Tibial nerve (tissue), 4 donors: ENCODE data around the gene CPEB3. TPM values are rescaled to one million over a fixed set of nuclear protein-coding genes. Genes with fewer than 3 reads are reported as not detected.

Experiments
- DNase-seq, 2 donors: peaks; one replicate each; pipeline ENCODE4 v3.0.0-alpha.2; 2019; ENCODE audit warnings: low spot score in 2 of 2
- H3K27ac ChIP-seq, 4 donors: fragments of 200-600 bp; sonication (generic) in 3 of 4; one replicate each; pipeline ENCODE4 v1.5.1; 2017 to 2019; ENCODE audit warnings: mild to moderate bottlenecking in 1 of 4
- H3K27me3 ChIP-seq, 2 donors: fragments of 200-600 bp; sonication (generic) in 1 of 2; one replicate each; pipeline versions ENCODE4 v1.5.1 to v1.6.0; 2017 to 2019
- H3K36me3 ChIP-seq, 3 donors: fragments of 200-600 bp; sonication (generic); one replicate each; pipeline ENCODE4 v1.5.1; 2018 to 2019
- H3K4me1 ChIP-seq, 4 donors: fragments of 200-600 bp; sonication (generic) in 3 of 4; one replicate each; pipeline ENCODE4 v1.5.1; 2017 to 2019
- H3K4me3 ChIP-seq, 4 donors: fragments of 200-600 bp; sonication (generic) in 3 of 4; one replicate each; pipeline ENCODE4 v1.5.1; 2017 to 2019; ENCODE audit warnings: mild to moderate bottlenecking in 1 of 4, moderate library complexity in 1 of 4
- H3K9me3 ChIP-seq, 4 donors: fragments of 200-600 bp; sonication (generic) in 3 of 4; one replicate each; pipeline ENCODE4 v1.5.1; 2017 to 2019
- CTCF ChIP-seq, 5 experiments: fragments of 200-600 bp in 3 of 5; fragments of 450-650 bp in 2 of 5; sonication (generic) in 3 of 5; IDR thresholded peaks; one replicate each; pipeline ENCODE4 v1.5.1; 2016 to 2019; ENCODE audit warnings: antibody characterized with exemption in 5 of 5, mild to moderate bottlenecking in 3 of 5, moderate library complexity in 2 of 5
- EP300 ChIP-seq, 2 donors: sonication (generic); formaldehyde crosslinking; IDR thresholded peaks; one replicate each; pipeline ENCODE4 v1.6.1; 2017; ENCODE audit warnings: antibody characterized with exemption in 2 of 2, mild to moderate bottlenecking in 1 of 2
- POLR2A ChIP-seq, 2 donors: fragments of 450-650 bp; IDR thresholded peaks; one replicate each; pipeline ENCODE4 v1.6.1; 2017; ENCODE audit warnings: antibody characterized with exemption in 2 of 2, mild to moderate bottlenecking in 2 of 2, moderate library complexity in 2 of 2
- WGBS, 2 donors: methylation state at CpG; one replicate each; pipeline ENCODE4 v1.1.5; 2018; 5-methylcytosine and 5-hydroxymethylcytosine counted together
- total RNA-seq, 4 donors: library from RNA; depleted of rRNA; stranded (reverse); fragments of >200 nt; gene quantifications; one replicate each; pipeline ENCODE4 v1.1.0, GENCODE V29; 2016

CPEB3 gene
- total RNA-seq, 4 donors from 2014 or later = 6.7 to 11.4 (median 8.8) TPM

DNA sequence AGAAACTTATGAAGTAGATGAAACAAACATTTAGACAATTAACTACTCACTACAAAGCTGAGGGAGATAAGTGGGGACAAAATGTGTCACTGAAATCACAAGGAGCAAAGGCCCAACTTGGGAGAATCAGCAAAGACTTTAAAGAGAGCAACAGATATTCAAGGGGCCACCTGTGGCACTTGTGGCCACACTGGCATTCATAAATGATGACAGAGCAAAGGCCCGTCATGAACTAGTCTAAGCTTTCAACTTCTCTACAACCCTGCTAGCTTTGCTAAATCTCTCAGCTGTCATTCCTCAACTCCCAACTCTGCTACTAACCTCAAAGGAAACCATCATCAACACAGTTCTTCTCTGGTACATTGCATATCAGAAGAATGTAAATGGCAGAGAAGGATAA, 178.4 kb downstream of the CPEB3 start:
- TF ChIP-seq POLR2A (IDR thresholded peaks at IDR 0.05) = no peak
- no peak for TF ChIP-seq EP300 (IDR thresholded peaks at IDR 0.05)
- TF ChIP-seq CTCF (IDR thresholded peaks at IDR 0.05) = no peak
- Histone ChIP-seq H3K27ac (no peak overlapping the region), H3K27me3 (no peaks in the 10 kb centered on the region), H3K4me1 (peaks cover 0 to 51% (median 10%) of the 10 kb centered on the region in 4 donors), H3K9me3 (no peaks in the 10 kb centered on the region), H3K36me3 (no peaks in the 10 kb centered on the region), H3K4me3 (no peak overlapping the region)
- no peak for DNase-seq
- 94 to 95% methylated on average over 1 of the region's 1 CpG for WGBS, 2 donors

GRCh38 chr10:92111336-92111939, 179.4 kb downstream of the CPEB3 start:
- no peak for DNase-seq
- Histone ChIP-seq H3K4me3 (no peak overlapping the region), H3K27me3 (no peaks in the 10 kb centered on the region), H3K27ac (no peak overlapping the region), H3K36me3 (no peaks in the 10 kb centered on the region), H3K9me3 (no peaks in the 10 kb centered on the region), H3K4me1 (peaks cover 0 to 57% (median 11%) of the 10 kb centered on the region in 4 donors)
- no peak for TF ChIP-seq EP300 (IDR thresholded peaks at IDR 0.05)
- TF ChIP-seq CTCF (IDR thresholded peaks at IDR 0.05) = no peak
- no peak for TF ChIP-seq POLR2A (IDR thresholded peaks at IDR 0.05)

DNA sequence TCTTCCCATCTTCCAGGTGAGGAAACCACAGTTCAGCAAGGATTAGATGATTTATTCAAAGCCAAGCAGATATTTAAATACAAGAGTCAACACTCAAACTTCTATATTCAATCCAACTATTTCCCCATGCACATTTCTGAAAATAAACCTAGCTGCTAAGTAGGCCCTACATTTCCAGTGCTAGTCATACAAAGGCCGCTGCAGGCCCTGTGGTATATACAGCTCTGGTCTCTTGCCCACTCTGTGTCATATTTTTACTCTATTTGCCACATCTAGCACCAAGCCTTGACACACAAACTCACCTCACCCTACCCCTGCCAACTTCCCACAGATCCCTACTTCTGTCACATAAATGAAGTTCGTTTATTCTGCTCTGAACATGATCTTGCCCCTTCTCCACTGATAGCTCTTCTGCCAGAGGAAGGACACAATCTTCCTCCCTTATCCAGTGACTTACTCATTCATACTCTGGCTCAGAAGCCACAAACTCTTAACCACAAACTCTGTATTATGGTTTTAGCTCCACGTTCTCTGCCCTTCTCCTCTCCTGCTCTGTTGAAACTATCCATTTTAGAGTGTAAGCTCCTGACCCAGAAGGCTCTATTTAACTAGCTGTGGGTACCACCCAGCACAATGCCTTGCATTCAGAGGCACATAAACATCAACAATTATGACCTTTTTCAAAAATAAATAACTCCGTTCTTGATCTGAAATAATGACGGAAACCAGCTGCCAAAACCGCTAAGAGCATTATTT, 180.7 kb downstream of the CPEB3 start:
- DNase-seq = no peak
- TF ChIP-seq EP300 (IDR thresholded peaks at IDR 0.05) = no peak
- no peak for TF ChIP-seq CTCF (IDR thresholded peaks at IDR 0.05)
- TF ChIP-seq POLR2A (IDR thresholded peaks at IDR 0.05) = no peak
- Histone ChIP-seq H3K4me3 (no peak overlapping the region), H3K27ac (peak overlapping the region in 2 of 4 donors; percentile 1 to 38), H3K4me1 (peaks cover 0 to 57% (median 11%) of the 10 kb centered on the region in 4 donors), H3K9me3 (no peaks in the 10 kb centered on the region), H3K27me3 (no peaks in the 10 kb centered on the region), H3K36me3 (no peaks in the 10 kb centered on the region)
- WGBS, 2 donors = 45 to 50% methylated on average over 6 of the region's 6 CpGs

DNA sequence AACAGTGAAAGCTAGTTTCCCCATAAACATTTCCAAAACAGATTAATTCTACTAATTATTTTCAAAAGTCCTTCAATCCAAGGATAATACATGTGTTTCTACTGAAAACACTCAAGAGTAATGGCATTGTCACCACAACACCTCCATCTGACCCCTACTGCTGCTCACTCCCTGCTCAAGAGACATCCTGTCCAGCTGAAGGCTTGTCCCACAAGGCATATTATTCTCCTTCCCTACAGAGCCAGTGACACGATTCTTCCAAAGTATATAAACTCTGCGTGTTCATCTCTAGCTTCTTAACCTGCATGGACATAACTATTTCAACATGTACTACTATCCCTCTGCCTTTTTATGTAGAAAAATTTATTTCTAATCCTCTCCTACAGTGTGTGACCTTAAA, 182.1 kb downstream of the CPEB3 start:
- 69 to 77% methylated on average over 2 of the region's 2 CpGs for WGBS, 2 donors
- Histone ChIP-seq H3K4me1 (peaks cover 0 to 60% (median 11%) of the 10 kb centered on the region in 4 donors), H3K4me3 (no peak overlapping the region), H3K27me3 (no peaks in the 10 kb centered on the region), H3K36me3 (no peaks in the 10 kb centered on the region), H3K9me3 (no peaks in the 10 kb centered on the region), H3K27ac (peak overlapping the region in 1 of 4 donors; percentile 7)
- TF ChIP-seq POLR2A (IDR thresholded peaks at IDR 0.05) = no peak
- TF ChIP-seq EP300 (IDR thresholded peaks at IDR 0.05) = no peak
- no peak for TF ChIP-seq CTCF (IDR thresholded peaks at IDR 0.05)
- DNase-seq = no peak

- no peak for TF ChIP-seq CTCF (IDR thresholded peaks at IDR 0.05)
- no peak for TF ChIP-seq POLR2A (IDR thresholded peaks at IDR 0.05)
- no peak for TF ChIP-seq EP300 (IDR thresholded peaks at IDR 0.05)
- Histone ChIP-seq H3K4me3 (no peak overlapping the region), H3K4me1 (peaks cover 0 to 62% (median 11%) of the 10 kb centered on the region in 4 donors), H3K27ac (no peak overlapping the region), H3K9me3 (no peaks in the 10 kb centered on the region), H3K36me3 (no peaks in the 10 kb centered on the region), H3K27me3 (no peaks in the 10 kb centered on the region)
- DNase-seq = no peak
Measured at GRCh38 chr10:92108120-92108519, 182.8 kb downstream of the CPEB3 start.
